ENCODE measurements around the gene DPF3. TPM values are rescaled to one million over a fixed set of nuclear protein-coding genes. Genes with fewer than 3 reads are reported as not detected.

Gene DPF3
- total RNA-seq, 1 experiment from 2014 or later = not detected

DNA sequence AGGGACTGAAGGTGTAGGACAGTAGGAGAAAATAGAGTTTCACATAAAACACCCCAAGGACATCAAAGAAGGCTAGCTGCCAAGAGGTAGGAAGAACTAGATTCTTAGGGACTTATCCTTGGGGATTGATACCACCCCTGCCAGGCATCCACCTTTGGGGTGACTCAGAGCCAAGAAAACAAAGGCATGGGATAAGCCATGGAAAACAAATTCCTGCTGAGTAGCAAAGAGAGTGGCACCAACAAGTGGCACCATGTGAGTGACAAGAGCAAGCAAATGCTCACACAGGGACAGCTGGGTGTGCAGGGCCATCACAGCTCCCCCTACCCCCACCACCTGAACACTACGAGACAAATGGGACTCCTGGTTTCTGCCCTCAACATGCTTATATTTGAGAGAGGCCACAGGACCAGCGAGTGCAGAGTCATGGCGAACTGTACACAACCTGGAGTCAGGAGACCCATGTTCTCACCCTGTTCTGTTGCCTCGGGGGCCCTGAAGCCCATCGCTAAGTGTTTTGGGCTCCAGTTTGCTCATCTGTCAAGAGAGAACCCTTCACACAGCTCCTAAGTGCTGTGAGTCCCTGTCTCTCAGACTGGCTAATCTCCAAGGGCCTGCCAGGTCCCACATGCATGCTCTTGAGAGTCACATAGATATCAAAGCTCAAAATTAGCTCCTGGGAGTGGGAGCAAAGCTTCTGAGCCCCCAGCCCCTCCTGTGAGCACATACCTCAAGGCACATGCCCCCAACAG is 91.9 kb downstream of the DPF3 start:
- H3K9me3 ChIP-seq (ENCODE audit: insufficient read depth, low read depth) = no peaks in the 10 kb centered on the region
- H3K4me2 ChIP-seq = no peak overlapping the region
- no peak overlapping the region for H3K27ac ChIP-seq
- no peak overlapping the region for H2AFZ ChIP-seq
- H4K20me1 ChIP-seq (ENCODE audit: insufficient read depth) = no peaks in the 10 kb centered on the region
- no peak overlapping the region for H3K4me3 ChIP-seq
- no peak for DNase-seq
- H3K4me1 ChIP-seq (replicated peaks; ENCODE audit: insufficient read depth) = no peaks in the 10 kb centered on the region
- POLR2A ChIA-PET (ENCODE audit: unreplicated experiment) = no interaction called here
- no peaks in the 10 kb centered on the region for H3F3A ChIP-seq (ENCODE audit: insufficient read depth, low read depth)
- peaks cover 42% of the 10 kb centered on the region for H3K27me3 ChIP-seq (ENCODE audit: insufficient read depth, low read depth)
- H3K79me2 ChIP-seq (ENCODE audit: low read depth) = no peaks in the 10 kb centered on the region
- no peaks in the 10 kb centered on the region for H3K9me2 ChIP-seq (ENCODE audit: insufficient read depth)
- intact Hi-C loops (cut with micrococcal nuclease; ENCODE audit: unreplicated experiment) = no loop called here
- H3K36me3 ChIP-seq (ENCODE audit: low read depth) = no peaks in the 10 kb centered on the region
- TF ChIP-seq, protein P1, sequence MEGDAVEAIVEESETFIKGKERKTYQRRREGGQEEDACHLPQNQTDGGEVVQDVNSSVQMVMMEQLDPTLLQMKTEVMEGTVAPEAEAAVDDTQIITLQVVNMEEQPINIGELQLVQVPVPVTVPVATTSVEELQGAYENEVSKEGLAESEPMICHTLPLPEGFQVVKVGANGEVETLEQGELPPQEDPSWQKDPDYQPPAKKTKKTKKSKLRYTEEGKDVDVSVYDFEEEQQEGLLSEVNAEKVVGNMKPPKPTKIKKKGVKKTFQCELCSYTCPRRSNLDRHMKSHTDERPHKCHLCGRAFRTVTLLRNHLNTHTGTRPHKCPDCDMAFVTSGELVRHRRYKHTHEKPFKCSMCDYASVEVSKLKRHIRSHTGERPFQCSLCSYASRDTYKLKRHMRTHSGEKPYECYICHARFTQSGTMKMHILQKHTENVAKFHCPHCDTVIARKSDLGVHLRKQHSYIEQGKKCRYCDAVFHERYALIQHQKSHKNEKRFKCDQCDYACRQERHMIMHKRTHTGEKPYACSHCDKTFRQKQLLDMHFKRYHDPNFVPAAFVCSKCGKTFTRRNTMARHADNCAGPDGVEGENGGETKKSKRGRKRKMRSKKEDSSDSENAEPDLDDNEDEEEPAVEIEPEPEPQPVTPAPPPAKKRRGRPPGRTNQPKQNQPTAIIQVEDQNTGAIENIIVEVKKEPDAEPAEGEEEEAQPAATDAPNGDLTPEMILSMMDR (conservative IDR thresholded peaks at IDR 0.05) = no peak
- TF ChIP-seq EZH2 (IDR thresholded peaks at IDR 0.05; ENCODE audit: low read depth) = no peak
- CTCF ChIA-PET = no interaction called here
- BruUV-seq (replicated peaks) = no TSS peak

DNA sequence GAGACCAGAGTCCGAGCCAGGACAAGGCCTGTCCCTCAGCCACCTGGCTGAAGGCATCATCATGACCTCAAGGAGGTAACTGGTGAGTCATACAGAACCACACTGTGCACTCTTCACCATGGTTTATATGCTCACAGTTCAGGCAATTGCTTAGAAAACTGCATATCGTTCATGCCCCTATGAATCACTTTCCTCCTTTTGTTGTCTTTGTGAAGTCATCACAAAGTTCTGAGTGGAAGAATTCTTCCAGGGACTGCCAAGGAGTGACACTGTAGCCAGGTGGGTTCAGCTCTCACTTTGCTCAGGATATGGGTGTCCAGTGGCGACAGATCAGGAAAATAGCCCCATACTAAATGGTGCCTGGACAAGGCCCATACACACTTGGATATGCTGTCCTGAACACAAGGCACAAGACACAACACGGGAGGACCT is 92.5 kb downstream of the DPF3 start:
- Histone ChIP-seq H4K20me1 (ENCODE audit: insufficient read depth) (no peaks in the 10 kb centered on the region), H3F3A (ENCODE audit: insufficient read depth, low read depth) (no peaks in the 10 kb centered on the region), H3K27me3 (ENCODE audit: insufficient read depth, low read depth) (peaks cover 42% of the 10 kb centered on the region), H3K27ac (no peak overlapping the region), H3K36me3 (ENCODE audit: low read depth) (no peaks in the 10 kb centered on the region), H2AFZ (no peak overlapping the region), H3K79me2 (ENCODE audit: low read depth) (no peaks in the 10 kb centered on the region), H3K9me2 (ENCODE audit: insufficient read depth) (no peaks in the 10 kb centered on the region), H3K4me2 (no peak overlapping the region), H3K9me3 (ENCODE audit: insufficient read depth, low read depth) (no peaks in the 10 kb centered on the region), H3K4me3 (no peak overlapping the region), H3K4me1 (replicated peaks; ENCODE audit: insufficient read depth) (no peaks in the 10 kb centered on the region)
- BruUV-seq (replicated peaks) = no TSS peak
- ChIA-PET CTCF (no interaction called here), POLR2A (ENCODE audit: unreplicated experiment) (no interaction called here)
- no peak for TF ChIP-seq EZH2 (IDR thresholded peaks at IDR 0.05; ENCODE audit: low read depth)
- TF ChIP-seq, protein P1 (conservative IDR thresholded peaks at IDR 0.05) = no peak
- intact Hi-C loops (cut with micrococcal nuclease; ENCODE audit: unreplicated experiment) = no loop called here
- no peak for DNase-seq

DNA sequence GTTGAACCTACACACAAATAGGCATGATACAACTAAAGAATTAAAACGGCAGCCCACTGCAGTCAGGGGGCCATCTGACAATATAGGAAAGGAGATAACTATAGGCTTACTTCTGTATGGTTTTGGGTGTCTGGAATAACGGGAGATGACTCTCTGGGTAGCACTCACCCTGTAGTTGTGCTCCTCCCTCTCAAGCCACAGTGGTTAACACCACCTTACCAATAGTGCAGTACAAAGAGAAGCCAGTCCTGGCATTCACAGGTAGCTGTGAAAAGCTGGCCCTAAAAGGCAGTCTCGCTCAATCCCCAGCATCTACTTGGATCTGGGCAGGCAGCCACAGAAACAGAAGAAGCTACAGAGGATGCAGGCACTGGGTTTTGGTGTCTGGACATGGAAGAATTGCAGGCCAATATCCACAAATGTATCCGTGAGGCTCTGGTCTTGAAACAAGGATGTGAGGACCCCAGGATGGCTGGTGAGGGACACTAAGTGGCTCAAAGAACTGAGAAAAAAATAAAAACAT is 93.0 kb downstream of the DPF3 start:
- Histone ChIP-seq H3K27me3 (ENCODE audit: insufficient read depth, low read depth) (peaks cover 42% of the 10 kb centered on the region), H3K79me2 (ENCODE audit: low read depth) (no peaks in the 10 kb centered on the region), H3F3A (ENCODE audit: insufficient read depth, low read depth) (no peaks in the 10 kb centered on the region), H3K27ac (no peak overlapping the region), H3K36me3 (ENCODE audit: low read depth) (no peaks in the 10 kb centered on the region), H2AFZ (no peak overlapping the region), H3K9me3 (ENCODE audit: insufficient read depth, low read depth) (no peaks in the 10 kb centered on the region), H3K4me2 (no peak overlapping the region), H4K20me1 (ENCODE audit: insufficient read depth) (no peaks in the 10 kb centered on the region), H3K9me2 (ENCODE audit: insufficient read depth) (no peaks in the 10 kb centered on the region), H3K4me3 (no peak overlapping the region), H3K4me1 (replicated peaks; ENCODE audit: insufficient read depth) (no peaks in the 10 kb centered on the region)
- intact Hi-C loops (cut with micrococcal nuclease; ENCODE audit: unreplicated experiment) = no loop called here
- POLR2A ChIA-PET (ENCODE audit: unreplicated experiment) = no interaction called here
- CTCF ChIA-PET = no interaction called here
- DNase-seq = no peak
- TF ChIP-seq EZH2 (IDR thresholded peaks at IDR 0.05; ENCODE audit: low read depth) = no peak
- TF ChIP-seq, protein P1 (conservative IDR thresholded peaks at IDR 0.05) = no peak
- no TSS peak for BruUV-seq (replicated peaks)
